Measurements from ENCODE around the gene GNB1L.

Gene GNB1L

DNA sequence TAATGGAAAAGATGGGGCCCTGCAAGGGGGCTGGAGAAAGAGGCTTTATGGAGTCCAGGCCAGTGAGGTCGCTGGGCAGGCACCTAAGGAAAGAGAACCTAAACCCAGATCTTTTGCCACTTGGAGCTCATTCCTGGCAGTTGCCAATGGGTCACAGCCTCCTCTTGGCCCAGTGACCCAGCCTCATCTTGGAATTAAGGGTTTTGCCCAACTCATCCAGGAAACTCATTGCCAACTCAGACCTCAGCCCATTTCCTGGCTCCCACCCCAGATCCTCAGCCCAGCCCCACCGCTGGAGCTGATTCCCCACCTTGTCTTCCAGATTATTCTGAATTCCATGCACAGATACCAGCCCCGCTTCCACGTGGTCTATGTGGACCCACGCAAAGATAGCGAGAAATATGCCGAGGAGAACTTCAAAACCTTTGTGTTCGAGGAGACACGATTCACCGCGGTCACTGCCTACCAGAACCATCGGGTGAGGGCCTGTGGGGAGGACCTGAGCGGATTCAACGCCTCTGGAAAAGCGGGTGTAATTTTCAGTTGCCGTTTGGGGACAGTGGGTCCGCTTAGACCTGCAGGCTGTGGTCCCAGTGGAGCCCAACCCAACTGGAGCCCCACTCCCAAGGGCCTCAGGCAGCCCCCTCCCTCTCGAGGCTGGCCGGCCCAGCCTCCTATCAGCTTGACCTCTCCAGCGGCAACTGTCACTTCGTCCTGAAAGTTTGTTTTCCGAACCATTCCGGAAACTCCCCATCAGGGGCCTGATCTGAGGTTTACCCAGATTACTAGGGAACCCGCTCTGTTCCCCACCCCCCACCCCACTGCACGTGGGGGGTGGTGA lies 89.8 kb downstream of the GNB1L start:
- TF ChIP-seq, protein P1, sequence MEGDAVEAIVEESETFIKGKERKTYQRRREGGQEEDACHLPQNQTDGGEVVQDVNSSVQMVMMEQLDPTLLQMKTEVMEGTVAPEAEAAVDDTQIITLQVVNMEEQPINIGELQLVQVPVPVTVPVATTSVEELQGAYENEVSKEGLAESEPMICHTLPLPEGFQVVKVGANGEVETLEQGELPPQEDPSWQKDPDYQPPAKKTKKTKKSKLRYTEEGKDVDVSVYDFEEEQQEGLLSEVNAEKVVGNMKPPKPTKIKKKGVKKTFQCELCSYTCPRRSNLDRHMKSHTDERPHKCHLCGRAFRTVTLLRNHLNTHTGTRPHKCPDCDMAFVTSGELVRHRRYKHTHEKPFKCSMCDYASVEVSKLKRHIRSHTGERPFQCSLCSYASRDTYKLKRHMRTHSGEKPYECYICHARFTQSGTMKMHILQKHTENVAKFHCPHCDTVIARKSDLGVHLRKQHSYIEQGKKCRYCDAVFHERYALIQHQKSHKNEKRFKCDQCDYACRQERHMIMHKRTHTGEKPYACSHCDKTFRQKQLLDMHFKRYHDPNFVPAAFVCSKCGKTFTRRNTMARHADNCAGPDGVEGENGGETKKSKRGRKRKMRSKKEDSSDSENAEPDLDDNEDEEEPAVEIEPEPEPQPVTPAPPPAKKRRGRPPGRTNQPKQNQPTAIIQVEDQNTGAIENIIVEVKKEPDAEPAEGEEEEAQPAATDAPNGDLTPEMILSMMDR (IDR thresholded peaks at IDR 0.05) = no peak

DNA sequence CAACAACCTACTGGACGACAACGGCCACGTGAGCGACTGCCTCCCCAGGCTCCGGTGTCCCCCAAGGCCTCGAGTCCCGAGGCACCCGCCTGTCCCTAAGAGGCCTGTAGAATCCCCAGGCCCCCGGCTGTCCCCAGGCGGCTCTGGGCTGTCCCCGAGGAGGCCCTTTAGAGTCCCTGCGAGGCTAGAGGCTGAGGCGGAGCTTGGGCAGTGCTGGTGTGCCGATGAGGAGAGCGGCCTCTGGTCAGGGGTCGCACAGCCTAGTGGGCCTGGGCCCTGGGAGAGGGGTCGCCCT lies 90.4 kb downstream of the GNB1L start:
- TF ChIP-seq, protein P1 (IDR thresholded peaks at IDR 0.05) = no peak

DNA sequence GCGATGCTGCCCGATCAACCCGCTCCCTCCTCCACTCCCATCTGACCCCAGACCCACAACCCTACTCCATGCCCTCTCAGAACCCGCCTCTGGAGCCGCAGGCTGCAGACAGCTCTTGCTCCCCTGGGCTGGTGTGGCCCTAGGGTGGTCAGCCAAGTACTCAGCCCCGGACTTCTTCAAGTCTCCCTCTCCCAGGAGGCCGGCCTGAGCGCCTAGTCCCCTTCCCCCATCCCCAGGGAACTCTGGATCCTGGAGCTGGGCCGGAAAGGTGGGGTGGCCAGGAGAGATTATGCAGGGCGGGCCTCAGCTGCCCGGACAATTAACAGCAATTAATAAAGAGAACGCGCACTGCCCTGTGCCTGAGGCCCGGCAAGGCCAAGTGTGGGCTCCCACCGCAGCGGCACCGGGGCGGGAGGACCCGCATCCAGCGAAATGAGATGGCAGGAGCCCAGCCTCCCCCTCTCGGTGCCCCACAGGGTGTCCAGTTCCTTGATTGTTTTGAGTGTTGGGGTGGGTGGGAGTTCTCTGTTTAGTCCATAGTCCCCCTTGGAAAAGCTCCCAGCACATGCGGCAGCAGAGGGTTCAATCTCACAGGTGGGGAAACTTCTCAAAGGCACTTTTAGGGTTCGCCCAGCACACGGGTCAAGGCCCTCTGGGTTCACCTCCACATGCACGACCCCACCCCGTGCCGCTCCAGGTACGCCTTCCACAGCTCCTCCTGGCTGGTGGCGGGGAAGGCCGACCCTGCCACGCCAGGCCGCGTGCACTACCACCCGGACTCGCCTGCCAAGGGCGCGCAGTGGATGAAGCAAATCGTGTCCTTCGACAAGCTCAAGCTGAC lies 91.0 kb downstream of the GNB1L start:
- TF ChIP-seq, protein P1 (IDR thresholded peaks at IDR 0.05) = no peak

DNA sequence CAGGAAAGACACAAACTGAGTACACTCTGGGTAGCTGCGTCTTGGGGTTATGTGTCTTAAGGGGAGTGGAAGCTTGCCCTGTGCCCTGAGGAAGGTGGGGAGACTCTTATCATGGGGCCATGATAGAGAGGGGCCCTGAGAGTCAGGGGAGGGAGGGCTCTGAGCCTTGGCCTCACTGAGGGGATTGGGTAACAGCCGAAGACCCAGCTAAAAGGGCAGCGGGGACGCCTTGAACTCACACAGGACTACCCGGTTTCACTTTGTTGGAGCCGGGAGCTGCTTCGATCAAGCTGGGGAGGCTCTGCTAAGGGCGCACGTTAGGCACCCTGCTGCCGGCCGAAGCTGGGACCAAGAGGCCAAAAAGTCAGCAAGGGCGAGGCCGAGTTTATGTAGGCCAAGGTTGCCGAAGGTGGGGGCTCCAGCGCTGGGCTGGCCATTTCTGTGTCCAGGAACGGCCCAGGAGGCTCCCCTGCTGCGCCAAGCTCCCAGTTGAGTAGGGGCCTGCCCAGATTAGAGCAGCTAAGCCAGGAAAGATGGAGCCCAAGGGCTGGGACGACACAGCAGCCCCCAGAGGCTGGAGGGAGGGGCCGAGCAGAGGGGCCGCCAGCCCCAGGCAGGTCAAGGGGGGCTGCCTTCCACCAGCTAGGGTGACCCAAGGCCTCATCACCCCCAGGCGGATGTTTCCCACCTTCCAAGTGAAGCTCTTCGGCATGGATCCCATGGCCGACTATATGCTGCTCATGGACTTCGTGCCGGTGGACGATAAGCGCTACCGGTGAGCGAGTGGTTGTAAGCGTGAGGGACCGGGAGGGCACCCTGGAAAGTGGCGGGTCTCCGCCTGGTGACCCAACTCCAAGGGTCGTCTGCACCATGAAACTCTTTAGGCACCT lies 91.9 kb downstream of the GNB1L start:
- TF ChIP-seq, protein P1 (IDR thresholded peaks at IDR 0.05) = no peak

DNA sequence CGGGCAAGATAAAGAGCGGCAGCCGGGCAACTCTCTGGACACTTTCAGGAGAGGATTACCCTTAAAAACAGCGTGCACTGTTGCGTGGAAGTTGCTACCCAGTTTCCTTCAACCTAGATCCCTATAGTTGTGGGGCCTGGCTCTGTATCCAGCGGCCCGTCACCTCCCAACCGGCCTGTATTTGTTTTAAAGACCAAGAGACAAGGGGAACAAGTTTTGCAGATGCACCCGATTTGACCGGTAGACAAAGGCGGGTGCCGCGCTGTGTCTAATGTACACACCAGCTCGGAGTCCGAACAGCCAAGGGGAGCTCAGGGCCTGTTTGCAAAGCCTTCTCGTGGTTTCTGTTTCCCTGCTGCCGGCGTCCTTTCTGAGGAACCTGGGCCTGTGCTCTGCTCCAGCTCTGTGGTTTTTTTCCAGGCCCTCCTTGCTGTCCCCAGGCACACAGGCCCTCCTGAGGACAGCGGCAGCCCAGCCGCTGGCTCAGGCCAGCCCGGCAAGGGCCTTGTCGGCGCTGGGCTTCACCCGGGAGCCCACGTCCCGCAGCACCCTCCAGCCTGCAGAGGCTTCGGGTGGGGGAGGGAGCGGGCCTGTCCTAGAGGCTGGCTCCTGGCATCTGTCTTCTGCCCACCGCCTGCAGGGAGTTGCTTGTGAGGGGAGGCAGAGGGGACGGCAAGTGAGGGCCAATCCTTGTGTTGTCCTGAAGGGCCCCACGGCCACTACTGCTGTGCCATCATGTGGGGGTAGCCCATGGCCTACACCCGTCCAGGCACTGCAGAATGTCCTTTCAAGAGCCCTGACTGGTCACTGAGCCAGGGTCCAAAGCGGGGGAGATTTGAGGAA lies 92.7 kb downstream of the GNB1L start:
- TF ChIP-seq, protein P1 (IDR thresholded peaks at IDR 0.05) = no peak

DNA sequence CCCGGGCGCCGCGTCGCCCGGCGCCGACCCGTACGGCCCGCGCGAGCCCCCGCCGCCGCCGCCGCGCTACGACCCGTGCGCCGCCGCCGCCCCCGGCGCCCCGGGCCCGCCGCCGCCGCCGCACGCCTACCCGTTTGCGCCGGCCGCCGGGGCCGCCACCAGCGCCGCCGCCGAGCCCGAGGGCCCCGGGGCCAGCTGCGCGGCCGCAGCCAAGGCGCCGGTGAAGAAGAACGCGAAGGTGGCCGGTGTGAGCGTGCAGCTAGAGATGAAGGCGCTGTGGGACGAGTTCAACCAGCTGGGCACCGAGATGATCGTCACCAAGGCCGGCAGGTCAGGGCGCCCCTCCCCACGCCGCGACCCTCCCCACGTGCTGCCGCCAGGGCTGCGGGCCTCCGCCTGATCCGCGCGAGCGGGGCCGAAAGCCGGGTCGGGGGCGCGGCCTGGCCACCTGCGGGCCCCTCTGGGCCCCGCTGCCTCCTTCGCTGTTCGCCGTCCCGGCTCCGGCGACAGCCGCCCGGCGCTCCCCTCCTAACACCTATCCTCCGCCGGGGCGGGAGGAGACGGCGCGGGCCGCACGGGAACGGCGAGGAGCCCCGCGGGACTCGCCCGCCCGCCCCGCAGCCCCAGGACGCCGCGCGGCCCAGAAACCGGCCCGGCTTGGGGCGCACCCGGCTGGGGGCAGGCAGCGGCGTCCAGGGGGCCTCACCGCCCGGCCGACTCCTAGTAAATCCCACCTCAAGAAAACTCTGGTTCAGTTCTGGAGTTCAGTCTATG lies 93.5 kb downstream of the GNB1L start:
- TF ChIP-seq, protein P1 (IDR thresholded peaks at IDR 0.05) = no peak
